ENCODE data around the gene CLCNKA. TPM values are rescaled to one million over a fixed set of nuclear protein-coding genes. Genes with fewer than 3 reads are reported as not detected.

CLCNKA gene
- total RNA-seq, 2 experiments from 2014 or later: not detected

DNA sequence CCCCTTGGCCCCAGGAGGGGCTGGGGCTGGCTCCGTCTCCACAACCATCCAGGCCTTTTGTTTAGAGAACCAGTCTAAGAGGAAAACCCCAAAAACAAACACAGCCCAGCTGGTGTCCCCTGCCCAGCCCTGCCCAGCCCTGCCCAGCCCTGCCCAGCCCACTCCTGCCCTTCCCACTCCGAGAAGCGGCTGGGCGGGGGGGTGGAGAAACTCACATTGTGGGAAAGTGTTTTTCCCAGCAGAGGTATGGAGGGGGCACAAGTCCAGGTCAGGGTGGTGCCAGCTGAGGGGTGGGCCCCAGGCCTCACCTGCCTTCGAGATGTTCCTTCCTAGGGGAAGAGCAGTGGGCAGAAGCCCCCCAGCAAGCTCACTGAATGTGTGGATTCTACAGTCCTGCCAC is 61.6 kb downstream of the CLCNKA start:
- CTCF ChIA-PET: interaction anchor here (1.5 to 8.7 kb wide), 3 partner anchors 11 to 106 kb away, joined by 3 to 243 read pairs (median 5); partner anchors contain the start of gene FAM131C
- intact Hi-C loops (cut with micrococcal nuclease): no loop called here
- Mint-ChIP-seq H3K27me3 (ENCODE audit: low read depth) (no peaks in the 10 kb centered on the region), H3K9me3 (no peaks in the 10 kb centered on the region), H3K4me3 (no peak overlapping the region), H3K27ac (no peak overlapping the region), H3K36me3 (ENCODE audit: low read depth) (no peaks in the 10 kb centered on the region), H3K4me1 (ENCODE audit: low read depth) (peaks cover 4% of the 10 kb centered on the region)
- DNase-seq: no peak

Other genes with a start within 250 kb of the CLCNKA start
- 1 to 10 TPM; 1.7 to 1.9 TPM for gene UQCRHL, start 214.4 kb upstream of the CLCNKA start, total RNA-seq
- 10 to 100 TPM; 30.7 to 33.7 TPM for gene SPEN, start 174.3 kb upstream of the CLCNKA start, total RNA-seq
- gene ZBTB17, start 45.9 kb upstream of the CLCNKA start, total RNA-seq: 10 to 100 TPM; 34.8 to 37.5 TPM
- not detected for gene SRARP, start 17.8 kb upstream of the CLCNKA start, total RNA-seq
- gene HSPB7, start 4.0 kb upstream of the CLCNKA start, total RNA-seq: not detected
- not detected for gene CLCNKB, start 21.7 kb downstream of the CLCNKA start, total RNA-seq
- gene FAM131C, start 51.6 kb downstream of the CLCNKA start, total RNA-seq: not detected
- gene EPHA2, start 134.0 kb downstream of the CLCNKA start, total RNA-seq: under 1 TPM; 0.29 to 0.54 TPM
- 1 to 10 TPM; 5.3 to 5.9 TPM for gene ARHGEF19, start 190.6 kb downstream of the CLCNKA start, total RNA-seq
- 1 to 10 TPM; 2.7 to 4.0 TPM for gene CPLANE2, start 215.1 kb downstream of the CLCNKA start, total RNA-seq